Naive thymus-derived CD4-positive, alpha-beta T cell (primary cell): ENCODE results near the gene RPL14. TPM values are rescaled to one million over a fixed set of nuclear protein-coding genes. Genes with fewer than 3 reads are reported as not detected.

Experiments used
- ATAC-seq: fragments of 150-1000 bp; cut with Tn5 transposase; 2 replicates; pipeline ENCODE4 v1.10.0; 2021; ENCODE audit warnings: mild to moderate bottlenecking, moderate library complexity
- CTCF ChIA-PET: fragments of 350-600 bp; sonication (Branson Sonifier 250); formaldehyde crosslinking; loops from one replicate; lab custom pipeline; 2021; ENCODE audit warnings: antibody characterized with exemption; lab: Charles Lee
- POLR2A ChIA-PET: fragments of 350-600 bp; sonication (Branson Sonifier 250); formaldehyde crosslinking; loops from one replicate; lab custom pipeline; 2021; ENCODE audit warnings: antibody characterized with exemption, inconsistent platforms; lab: Charles Lee
- DNase-seq, 9 donors: peaks; one replicate each; pipeline versions ENCODE4 v3.0.0 to v3.0.0-alpha.2; 2020 to 2022; ENCODE audit warnings: mixed read lengths in 1 of 9
- H3K27ac ChIP-seq: one replicate; pipeline ENCODE4 v1.7.0; 2013; ENCODE audit warnings: mild to moderate bottlenecking, low read depth, low read length, moderate library complexity
- H3K27me3 ChIP-seq, 2 donors: one replicate each; pipeline ENCODE4 v1.7.0; 2013; ENCODE audit warnings: low read length in 2 of 2, mild to moderate bottlenecking in 2 of 2, moderate library complexity in 2 of 2; ENCODE audit not compliant: control insufficient read depth in 2 of 2, insufficient read depth in 2 of 2
- H3K36me3 ChIP-seq, 3 experiments: 1 replicate in 2 of 3; 2 replicates in 1 of 3; pipeline ENCODE4 v1.7.0; 2013; ENCODE audit warnings: low read length in 3 of 3, mild to moderate bottlenecking in 3 of 3, moderate library complexity in 1 of 3; ENCODE audit not compliant: insufficient read depth in 3 of 3, control insufficient read depth in 2 of 3
- H3K4me1 ChIP-seq, 2 donors: one replicate each; pipeline ENCODE4 v1.7.0; 2013; ENCODE audit warnings: low read length in 2 of 2, mild to moderate bottlenecking in 2 of 2, moderate library complexity in 1 of 2; ENCODE audit not compliant: control insufficient read depth in 2 of 2, insufficient read depth in 2 of 2
- H3K4me3 ChIP-seq: 2 replicates; pipeline ENCODE4 v1.7.0; 2013; ENCODE audit warnings: mild to moderate bottlenecking, low read length
- H3K9me3 ChIP-seq, 3 experiments: 1 replicate in 2 of 3; 2 replicates in 1 of 3; pipeline ENCODE4 v1.7.0; 2013; ENCODE audit warnings: low read length in 3 of 3; ENCODE audit not compliant: control insufficient read depth in 2 of 3
- H3K27ac Mint-ChIP-seq, 9 donors: one replicate each; pipeline ENCODE4 v1.8.0; 2020 to 2022; ENCODE audit warnings: mixed read lengths in 9 of 9, mild to moderate bottlenecking in 8 of 9, moderate library complexity in 5 of 9, inconsistent platforms in 2 of 9
- H3K27me3 Mint-ChIP-seq, 5 donors: one replicate each; pipeline ENCODE4 v1.8.0; 2021 to 2022; ENCODE audit warnings: mixed read lengths in 5 of 5, mild to moderate bottlenecking in 1 of 5
- H3K36me3 Mint-ChIP-seq, 5 donors: one replicate each; pipeline ENCODE4 v1.8.0; 2020 to 2022; ENCODE audit warnings: mixed read lengths in 5 of 5, mild to moderate bottlenecking in 3 of 5, inconsistent platforms in 1 of 5
- H3K4me1 Mint-ChIP-seq, 7 donors: one replicate each; pipeline ENCODE4 v1.8.0; 2020 to 2022; ENCODE audit warnings: mixed read lengths in 7 of 7, mild to moderate bottlenecking in 3 of 7, inconsistent platforms in 1 of 7
- H3K4me3 Mint-ChIP-seq, 10 donors: one replicate each; pipeline ENCODE4 v1.8.0; 2020 to 2022; ENCODE audit warnings: mild to moderate bottlenecking in 10 of 10, mixed read lengths in 10 of 10, moderate library complexity in 6 of 10, inconsistent platforms in 2 of 10
- H3K9me3 Mint-ChIP-seq, 11 donors: one replicate each; pipeline ENCODE4 v1.8.0; 2020 to 2022; ENCODE audit warnings: mixed read lengths in 11 of 11, mild to moderate bottlenecking in 4 of 11, inconsistent platforms in 1 of 11, moderate library complexity in 1 of 11
- intact Hi-C, 2 donors: fragments of 100-400 bp; cut with micrococcal nuclease; formaldehyde crosslinking; loops; one replicate each; pipeline ENCODE4 v1.15.1; 2023
- polyA plus RNA-seq, 2 donors: library from polyadenylated mRNA; unstranded; fragments of 300-500 nt; fragmentation: Illumina TruSeq; gene quantifications; one replicate each; pipeline ENCODE4 v1.2.3, GENCODE V29; 2021
- total RNA-seq, 6 experiments: library from RNA in 5 of 6; stranded (reverse) in 5 of 6; gene quantifications; 1 replicate in 5 of 6; 2 replicates in 1 of 6; pipeline ENCODE4 v1.2.3 and lab custom pipeline; 2021 to 2026

Gene RPL14
- total RNA-seq: 1,000 to 10,000 TPM; 2,135 to 3,746 (median 3,320) TPM
- polyA plus RNA-seq: 1,000 to 10,000 TPM; 1,689 to 2,002 TPM
- total RNA-seq (lab: John Stamatoyannopoulos, UW): 1,073 reads per million, percentile 99 among the genes with 10 or more reads in this experiment

GRCh38 chr3:40456940-40457823 is at the start of gene RPL14:
TSS of gene RPL14 (plus strand) at chr3:40457339. CDS start at chr3:40457472, 133 bp downstream.
- intact Hi-C loops: loop anchor here (1.0 to 10.0 kb wide), 13 partner anchors 20 to 1558 kb away; partner anchors contain the start of genes EIF1B (in 2 of the 2), RPSA (in 2 of the 2), ZNF619 (in 2 of the 2) and ZNF621 (in 2 of the 2)
- Histone ChIP-seq H3K27ac (peak within 1 kb of the TSS; percentile 89), H3K4me1 (peaks cover 17 to 28% of the 10 kb centered on the region in 2 donors), H3K4me3 (peak within 1 kb of the TSS; percentile 61), H3K36me3 (peaks cover 8 to 36% (median 10%) of the 10 kb centered on the region in 3 experiments), H3K27me3 (no peaks in the 10 kb centered on the region), H3K9me3 (no peaks in the 10 kb centered on the region)
- H3K4me3 Mint-ChIP-seq: peak within 1 kb of the TSS; percentile 81 to 99 (median 92)
- H3K27ac Mint-ChIP-seq: peak within 1 kb of the TSS; percentile 91 to 99 (median 97)
- CTCF ChIA-PET: interaction anchor here (1.0 to 1.3 kb wide), 2 partner anchors 69 to 140 kb away, joined by 3 read pairs; no protein-coding TSS in a partner anchor
- peaks cover 22 to 67% (median 55%) of the 10 kb centered on the region in 7 donors for H3K4me1 Mint-ChIP-seq
- DNase-seq (peak; percentile 83 to 95 (median 94)), ATAC-seq (peak; percentile 82)
- H3K36me3 Mint-ChIP-seq: peaks cover 8 to 28% (median 25%) of the 10 kb centered on the region in 5 donors
- no peaks in the 10 kb centered on the region for H3K27me3 Mint-ChIP-seq
- POLR2A ChIA-PET: interaction anchor here (0.7 to 3.1 kb wide), 14 partner anchors 9 to 1306 kb away, joined by 3 to 26 read pairs (median 7); partner anchors contain the start of genes CTNNB1, EIF1B, ZNF619 and ZNF620
- peaks cover 0 to 4% (median 0%) of the 10 kb centered on the region in 11 donors for H3K9me3 Mint-ChIP-seq

GRCh38 chr3:40407611-40408010 is 49.5 kb upstream of the RPL14 start:
- Mint-ChIP-seq H3K27ac (no peak overlapping the region), H3K36me3 (peaks cover 0 to 4% (median 4%) of the 10 kb centered on the region in 5 donors), H3K4me1 (peaks cover 0 to 2% (median 0%) of the 10 kb centered on the region in 7 donors), H3K27me3 (peaks cover 0 to 6% (median 0%) of the 10 kb centered on the region in 5 donors), H3K4me3 (no peak overlapping the region), H3K9me3 (peaks cover 0 to 2% (median 0%) of the 10 kb centered on the region in 11 donors)
- no peak for DNase-seq
- no peaks in the 10 kb centered on the region for H3K9me3 ChIP-seq
- no peak overlapping the region for H3K27ac ChIP-seq
- intact Hi-C loops: no loop called here
- H3K4me1 ChIP-seq: no peaks in the 10 kb centered on the region
- H3K27me3 ChIP-seq: no peaks in the 10 kb centered on the region
- ChIA-PET CTCF (no interaction called here), POLR2A (no interaction called here)
- no peak for ATAC-seq
- no peaks in the 10 kb centered on the region for H3K36me3 ChIP-seq
- no peak overlapping the region for H3K4me3 ChIP-seq

GRCh38 chr3:40414270-40414669 is 42.9 kb upstream of the RPL14 start:
- Histone ChIP-seq H3K4me3 (no peak overlapping the region), H3K9me3 (no peaks in the 10 kb centered on the region), H3K27ac (no peak overlapping the region), H3K36me3 (no peaks in the 10 kb centered on the region), H3K4me1 (no peaks in the 10 kb centered on the region), H3K27me3 (no peaks in the 10 kb centered on the region)
- no peak overlapping the region for H3K4me3 Mint-ChIP-seq
- ChIA-PET CTCF (no interaction called here), POLR2A (no interaction called here)
- intact Hi-C loops: no loop called here
- H3K27me3 Mint-ChIP-seq: peaks cover 0 to 36% (median 22%) of the 10 kb centered on the region in 5 donors
- no peak for ATAC-seq
- H3K36me3 Mint-ChIP-seq: peaks cover 0 to 11% (median 5%) of the 10 kb centered on the region in 5 donors
- no peaks in the 10 kb centered on the region for H3K4me1 Mint-ChIP-seq
- DNase-seq: no peak
- no peak overlapping the region for H3K27ac Mint-ChIP-seq
- peaks cover 0 to 2% (median 0%) of the 10 kb centered on the region in 11 donors for H3K9me3 Mint-ChIP-seq

GRCh38 chr3:40417845-40418543 is 39.1 kb upstream of the RPL14 start:
- ATAC-seq (no peak), DNase-seq (no peak)
- intact Hi-C loops: no loop called here
- peaks cover 0 to 37% (median 16%) of the 10 kb centered on the region in 5 donors for H3K27me3 Mint-ChIP-seq
- no peak overlapping the region for H3K27ac Mint-ChIP-seq
- H3K9me3 Mint-ChIP-seq: peaks cover 0 to 2% (median 0%) of the 10 kb centered on the region in 11 donors
- no peaks in the 10 kb centered on the region for H3K4me1 ChIP-seq
- no peak overlapping the region for H3K4me3 ChIP-seq
- H3K4me1 Mint-ChIP-seq: peaks cover 0 to 5% (median 4%) of the 10 kb centered on the region in 7 donors
- H3K27ac ChIP-seq: no peak overlapping the region
- ChIA-PET POLR2A (no interaction called here), CTCF (no interaction called here)
- no peaks in the 10 kb centered on the region for H3K36me3 ChIP-seq
- no peaks in the 10 kb centered on the region for H3K27me3 ChIP-seq
- no peak overlapping the region for H3K4me3 Mint-ChIP-seq
- peaks cover 0 to 18% (median 16%) of the 10 kb centered on the region in 5 donors for H3K36me3 Mint-ChIP-seq
- no peaks in the 10 kb centered on the region for H3K9me3 ChIP-seq

- intact Hi-C loops: no loop called here
- peaks cover 0 to 16% (median 8%) of the 10 kb centered on the region in 7 donors for H3K4me1 Mint-ChIP-seq
- no peak overlapping the region for H3K4me3 Mint-ChIP-seq
- Histone ChIP-seq H3K27me3 (no peaks in the 10 kb centered on the region), H3K4me1 (no peaks in the 10 kb centered on the region), H3K4me3 (no peak overlapping the region), H3K27ac (no peak overlapping the region), H3K36me3 (no peaks in the 10 kb centered on the region), H3K9me3 (no peaks in the 10 kb centered on the region)
- H3K27me3 Mint-ChIP-seq: peaks cover 0 to 9% (median 0%) of the 10 kb centered on the region in 5 donors
- H3K9me3 Mint-ChIP-seq: no peaks in the 10 kb centered on the region
- ChIA-PET POLR2A (no interaction called here), CTCF (no interaction called here)
- no peak overlapping the region for H3K27ac Mint-ChIP-seq
- DNase-seq: peak in 3 of 9 donors; percentile 1 to 10 (median 5)
- ATAC-seq: no peak
- peaks cover 0 to 24% (median 20%) of the 10 kb centered on the region in 5 donors for H3K36me3 Mint-ChIP-seq
Observed at GRCh38 chr3:40422861-40423260, 34.3 kb upstream of the RPL14 start.

GRCh38 chr3:40427045-40427669 is 30.0 kb upstream of the RPL14 start:
- Mint-ChIP-seq H3K27me3 (peaks cover 0 to 7% (median 0%) of the 10 kb centered on the region in 5 donors), H3K4me1 (peaks cover 0 to 16% (median 8%) of the 10 kb centered on the region in 7 donors), H3K9me3 (no peaks in the 10 kb centered on the region), H3K27ac (no peak overlapping the region), H3K4me3 (no peak overlapping the region), H3K36me3 (peaks cover 0 to 35% (median 18%) of the 10 kb centered on the region in 5 donors)
- Histone ChIP-seq H3K27me3 (no peaks in the 10 kb centered on the region), H3K4me1 (no peaks in the 10 kb centered on the region), H3K9me3 (no peaks in the 10 kb centered on the region), H3K36me3 (peaks cover 0 to 4% (median 0%) of the 10 kb centered on the region in 3 experiments), H3K4me3 (no peak overlapping the region), H3K27ac (no peak overlapping the region)
- no peak for ATAC-seq
- intact Hi-C loops: no loop called here
- no peak for DNase-seq
- POLR2A ChIA-PET: no interaction called here
- CTCF ChIA-PET: no interaction called here
